Measurements from ENCODE around the gene GTF2IRD1.

GRCh38 chr7:74420006-74420405 lies 33.7 kb upstream of the GTF2IRD1 start:
- TF ChIP-seq POLR2A (IDR thresholded peaks at IDR 0.05) (no peak), CTCF (IDR thresholded peaks at IDR 0.05 in 4 of 5, conservative IDR thresholded peaks at IDR 0.05 in 1 of 5) (no peak)

Measured in gastrocnemius medialis (tissue), 4 donors.